22Rv1 (cell line): ENCODE data around the gene TRMU.

ENCODE experiments used
- ZFX ChIP-seq: fragments of 450-650 bp; IDR thresholded peaks from 2 replicates; pipeline ENCODE4 v1.6.1; 2017; ENCODE audit warnings: antibody characterized with exemption, borderline replicate concordance
- TF ChIP-seq, protein P1 (sequence below): fragments of 450-650 bp; IDR thresholded peaks from 2 replicates; pipeline ENCODE4 v1.5.1; 2017; ENCODE audit warnings: mild to moderate bottlenecking

DNA sequence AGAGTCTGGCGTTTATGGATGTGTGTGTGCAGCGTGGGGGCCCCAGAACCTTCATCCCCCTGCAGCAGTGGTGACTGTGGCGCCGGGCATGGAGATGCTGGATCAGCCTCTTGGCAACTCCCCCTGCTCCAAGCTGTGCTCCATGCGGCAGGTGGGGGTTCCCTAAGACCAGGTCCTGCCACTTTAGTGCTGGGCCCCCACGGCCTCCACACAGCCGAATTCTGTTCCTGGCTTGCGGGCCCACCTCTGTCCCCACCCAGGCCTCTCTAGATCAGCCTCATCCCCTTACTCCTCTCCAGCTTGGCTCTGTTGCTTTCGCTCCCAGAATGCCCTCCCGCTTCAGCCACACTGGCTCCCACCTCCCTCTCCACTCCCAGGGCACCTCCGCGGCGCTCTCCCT lies 59.6 kb downstream of the TRMU start:
- TF ChIP-seq, protein P1, sequence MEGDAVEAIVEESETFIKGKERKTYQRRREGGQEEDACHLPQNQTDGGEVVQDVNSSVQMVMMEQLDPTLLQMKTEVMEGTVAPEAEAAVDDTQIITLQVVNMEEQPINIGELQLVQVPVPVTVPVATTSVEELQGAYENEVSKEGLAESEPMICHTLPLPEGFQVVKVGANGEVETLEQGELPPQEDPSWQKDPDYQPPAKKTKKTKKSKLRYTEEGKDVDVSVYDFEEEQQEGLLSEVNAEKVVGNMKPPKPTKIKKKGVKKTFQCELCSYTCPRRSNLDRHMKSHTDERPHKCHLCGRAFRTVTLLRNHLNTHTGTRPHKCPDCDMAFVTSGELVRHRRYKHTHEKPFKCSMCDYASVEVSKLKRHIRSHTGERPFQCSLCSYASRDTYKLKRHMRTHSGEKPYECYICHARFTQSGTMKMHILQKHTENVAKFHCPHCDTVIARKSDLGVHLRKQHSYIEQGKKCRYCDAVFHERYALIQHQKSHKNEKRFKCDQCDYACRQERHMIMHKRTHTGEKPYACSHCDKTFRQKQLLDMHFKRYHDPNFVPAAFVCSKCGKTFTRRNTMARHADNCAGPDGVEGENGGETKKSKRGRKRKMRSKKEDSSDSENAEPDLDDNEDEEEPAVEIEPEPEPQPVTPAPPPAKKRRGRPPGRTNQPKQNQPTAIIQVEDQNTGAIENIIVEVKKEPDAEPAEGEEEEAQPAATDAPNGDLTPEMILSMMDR, result no peak
- no peak for TF ChIP-seq ZFX
